Ishikawa (cell line): ENCODE data around the gene CAMK2D.

Source experiments
- CEBPB ChIP-seq: IDR thresholded peaks from 2 replicates; pipeline ENCODE4 v1.6.1; 2012
- CREB1 ChIP-seq: IDR thresholded peaks from 2 replicates; pipeline ENCODE4 v1.6.1; 2012; ENCODE audit warnings: low read depth
- EGR1 ChIP-seq: IDR thresholded peaks from 2 replicates; pipeline ENCODE4 v1.6.1; 2012
- EP300 ChIP-seq: IDR thresholded peaks from 2 replicates; pipeline ENCODE4 v1.6.1; 2012; ENCODE audit warnings: borderline replicate concordance
- FOXM1 ChIP-seq: IDR thresholded peaks from 2 replicates; pipeline ENCODE4 v1.6.1; 2012; ENCODE audit warnings: low read depth, borderline replicate concordance
- MAX ChIP-seq: IDR thresholded peaks from 2 replicates; pipeline ENCODE4 v1.6.1; 2012
- NFIC ChIP-seq: IDR thresholded peaks from 2 replicates; pipeline ENCODE4 v1.6.1; 2012
- RAD21 ChIP-seq: IDR thresholded peaks from 2 replicates; pipeline ENCODE4 v1.6.1; 2012; ENCODE audit warnings: low read depth
- REST ChIP-seq: IDR thresholded peaks from 2 replicates; pipeline ENCODE4 v1.6.1; 2012; ENCODE audit warnings: low read depth, mild to moderate bottlenecking
- TAF1 ChIP-seq: IDR thresholded peaks from 2 replicates; pipeline ENCODE4 v1.6.1; 2012; ENCODE audit warnings: low read depth, mild to moderate bottlenecking
- TCF12 ChIP-seq: IDR thresholded peaks from 2 replicates; pipeline ENCODE4 v1.6.1; 2012; ENCODE audit warnings: low read depth
- TEAD4 ChIP-seq: IDR thresholded peaks from 2 replicates; pipeline ENCODE4 v1.6.1; 2012
- USF1 ChIP-seq: IDR thresholded peaks from 2 replicates; pipeline ENCODE4 v1.6.1; 2012
- YY1 ChIP-seq: IDR thresholded peaks from 2 replicates; pipeline ENCODE4 v1.6.1; 2012; ENCODE audit warnings: low read depth
- ZBTB7A ChIP-seq: IDR thresholded peaks from 2 replicates; pipeline ENCODE4 v1.6.1; 2012; ENCODE audit warnings: low read depth

Gene CAMK2D

GRCh38 chr4:113628711-113629110 lies 132.8 kb downstream of the CAMK2D start:
- TF ChIP-seq EGR1 (no peak), YY1 (no peak), FOXM1 (no peak), TAF1 (no peak), TCF12 (no peak), REST (no peak), ZBTB7A (no peak), USF1 (no peak), TEAD4 (no peak), NFIC (no peak), RAD21 (no peak), CEBPB (no peak), EP300 (no peak)

GRCh38 chr4:113627321-113627720 lies 134.2 kb downstream of the CAMK2D start:
- no peak for TF ChIP-seq CREB1
- no peak for TF ChIP-seq EP300
- no peak for TF ChIP-seq CEBPB
- no peak for TF ChIP-seq FOXM1
- TF ChIP-seq USF1, result no peak
- no peak for TF ChIP-seq NFIC
- TF ChIP-seq RAD21, result no peak
- no peak for TF ChIP-seq REST
- no peak for TF ChIP-seq TAF1
- TF ChIP-seq TCF12, result no peak
- TF ChIP-seq TEAD4, result no peak
- TF ChIP-seq YY1, result no peak
- no peak for TF ChIP-seq ZBTB7A
- no peak for TF ChIP-seq EGR1
- no peak for TF ChIP-seq MAX

GRCh38 chr4:113625902-113626301 lies 135.6 kb downstream of the CAMK2D start:
- no peak for TF ChIP-seq TCF12
- TF ChIP-seq TAF1, result no peak
- TF ChIP-seq USF1, result no peak
- TF ChIP-seq FOXM1, result no peak
- no peak for TF ChIP-seq EGR1
- TF ChIP-seq CREB1, result no peak
- no peak for TF ChIP-seq TEAD4
- no peak for TF ChIP-seq YY1
- TF ChIP-seq ZBTB7A, result no peak
- no peak for TF ChIP-seq REST
- TF ChIP-seq CEBPB, result no peak
- TF ChIP-seq MAX, result no peak

- TF ChIP-seq CREB1 (no peak), REST (no peak), TEAD4 (no peak)
These were observed 138.2 kb downstream of the CAMK2D start for GRCh38 chr4:113623274-113623894.
